ENCODE measurements around the gene CYSRT1.
"Not testable (repeated sequence)": the region's sequence is repeated elsewhere in the genome, so short reads cannot be mapped to it uniquely, and the experiment has no call there.

CYSRT1 gene

GRCh38 chr9:137227853-137228505 lies 3.0 kb downstream of the CYSRT1 start:
- DNase-seq = no peak

- no peak for DNase-seq
Observed at GRCh38 chr9:137228506-137228967, 3.6 kb downstream of the CYSRT1 start.

DNA sequence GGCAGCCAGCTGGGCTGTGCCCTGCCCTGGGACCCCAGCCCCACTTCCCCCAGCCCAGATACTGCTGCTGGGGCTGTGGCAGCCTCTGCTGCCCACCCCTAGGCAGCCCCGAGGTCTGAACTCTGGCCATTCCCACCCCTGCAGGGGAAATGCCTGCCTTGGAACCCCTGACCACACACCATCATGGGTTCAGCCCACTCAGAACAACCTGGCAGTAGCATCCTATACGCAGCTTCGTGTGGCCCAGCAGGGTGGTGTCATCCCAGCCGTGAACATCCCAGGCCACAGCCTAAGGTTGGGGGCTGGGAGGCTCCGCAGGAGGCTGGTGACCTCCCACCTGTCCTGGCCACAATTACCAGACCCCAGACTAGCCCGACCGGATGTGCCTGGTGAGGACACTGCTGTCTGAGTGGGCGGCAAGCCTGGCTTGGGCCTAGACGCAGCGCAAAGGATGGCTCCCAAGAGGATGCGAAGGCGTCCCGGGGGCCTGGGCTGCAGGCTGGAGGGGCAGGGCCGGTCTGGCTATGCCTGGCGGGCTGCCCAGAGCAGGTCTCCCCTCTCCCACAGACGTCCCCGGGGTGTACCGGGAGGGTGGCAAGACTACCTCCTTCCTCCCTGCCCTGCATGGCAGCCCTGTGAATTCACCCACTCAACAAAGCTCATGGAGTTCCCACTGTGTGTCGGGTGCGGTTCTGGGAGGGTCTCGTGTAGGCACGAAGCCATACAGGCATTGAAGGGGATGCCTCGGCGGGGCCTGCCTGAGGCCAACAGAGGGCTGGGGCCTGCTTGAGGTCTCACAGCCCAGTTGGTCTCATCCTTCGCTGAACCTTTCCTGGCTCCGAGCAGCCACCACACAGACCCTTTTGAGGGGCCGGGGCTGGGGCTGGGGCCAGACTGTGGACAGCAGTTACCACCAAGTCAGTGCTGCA lies 4.3 kb downstream of the CYSRT1 start:
- DNase-seq = no peak

GRCh38 chr9:137229903-137230704 lies 5.1 kb downstream of the CYSRT1 start:
- DNase-seq = no peak

DNA sequence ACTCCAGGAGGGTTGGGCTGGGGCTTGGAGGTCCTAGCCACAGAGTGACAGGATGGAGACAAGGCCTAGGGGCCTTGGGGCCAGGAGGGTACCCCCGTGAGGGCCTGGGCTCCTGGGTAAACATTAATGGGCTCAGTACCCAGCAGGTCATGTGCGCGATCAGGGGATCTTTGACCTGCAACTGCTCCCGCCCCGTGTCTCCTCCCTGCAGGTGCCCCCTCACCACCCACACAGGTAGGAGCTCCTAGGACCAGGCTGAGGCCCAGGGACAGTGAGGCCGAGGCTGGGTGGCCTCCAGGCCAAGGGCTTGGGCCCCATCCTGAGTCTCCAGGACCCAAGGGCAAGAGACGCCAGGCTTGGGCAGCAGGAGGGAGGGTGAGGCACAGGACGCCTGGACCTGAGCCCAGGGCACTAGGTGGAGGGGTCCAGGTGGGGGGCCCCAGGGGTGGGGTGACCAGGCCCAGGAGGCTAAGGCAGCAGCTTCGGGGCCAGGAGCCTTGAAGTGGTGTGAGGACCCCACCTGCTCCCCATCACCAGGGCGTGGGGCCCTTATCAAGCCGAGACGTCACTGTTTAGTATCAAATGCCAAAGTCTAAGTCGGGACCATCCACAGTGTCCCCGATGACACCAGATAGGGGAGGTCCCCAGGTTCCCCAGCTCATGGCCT lies 5.9 kb downstream of the CYSRT1 start, which contains the start of gene SLC34A3:
Gene SLC34A3 (plus strand): TSS at position 197 of the 667 bp plus-strand sequence. CDS start 802 bp downstream, outside the sequence.
- DNase-seq = no peak

- DNase-seq = no peak
Observed at GRCh38 chr9:137231372-137232039, 6.5 kb downstream of the CYSRT1 start.

- DNase-seq = no peak
Observed at GRCh38 chr9:137232101-137232500, 7.1 kb downstream of the CYSRT1 start.

DNA sequence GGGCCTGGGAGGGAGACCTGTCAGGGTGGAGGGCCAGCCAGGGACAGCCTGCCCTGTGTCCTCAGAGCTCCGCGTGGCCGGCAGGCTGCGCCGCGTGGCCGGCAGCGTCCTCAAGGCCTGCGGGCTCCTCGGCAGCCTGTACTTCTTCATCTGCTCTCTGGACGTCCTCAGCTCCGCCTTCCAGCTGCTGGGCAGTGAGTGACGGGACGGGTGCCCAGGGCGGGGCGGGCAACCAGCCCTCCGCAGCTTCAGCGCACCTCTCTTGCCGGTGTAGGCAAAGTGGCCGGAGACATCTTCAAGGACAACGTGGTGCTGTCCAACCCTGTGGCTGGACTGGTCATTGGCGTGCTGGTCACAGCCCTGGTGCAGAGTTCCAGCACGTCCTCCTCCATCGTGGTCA lies 7.5 kb downstream of the CYSRT1 start:
- no peak for DNase-seq

GRCh38 chr9:137233143-137233980 lies 8.4 kb downstream of the CYSRT1 start:
- DNase-seq = no peak

- DNase-seq = no peak
Observed at GRCh38 chr9:137234055-137234697, 9.2 kb downstream of the CYSRT1 start.

GRCh38 chr9:137234758-137235423 lies 9.9 kb downstream of the CYSRT1 start:
- no peak for DNase-seq

GRCh38 chr9:137235424-137236237 lies 10.7 kb downstream of the CYSRT1 start:
- no peak for DNase-seq

- peak; percentile 28 to 68 for DNase-seq
Observed at GRCh38 chr9:137236238-137236935, 11.4 kb downstream of the CYSRT1 start.

DNA sequence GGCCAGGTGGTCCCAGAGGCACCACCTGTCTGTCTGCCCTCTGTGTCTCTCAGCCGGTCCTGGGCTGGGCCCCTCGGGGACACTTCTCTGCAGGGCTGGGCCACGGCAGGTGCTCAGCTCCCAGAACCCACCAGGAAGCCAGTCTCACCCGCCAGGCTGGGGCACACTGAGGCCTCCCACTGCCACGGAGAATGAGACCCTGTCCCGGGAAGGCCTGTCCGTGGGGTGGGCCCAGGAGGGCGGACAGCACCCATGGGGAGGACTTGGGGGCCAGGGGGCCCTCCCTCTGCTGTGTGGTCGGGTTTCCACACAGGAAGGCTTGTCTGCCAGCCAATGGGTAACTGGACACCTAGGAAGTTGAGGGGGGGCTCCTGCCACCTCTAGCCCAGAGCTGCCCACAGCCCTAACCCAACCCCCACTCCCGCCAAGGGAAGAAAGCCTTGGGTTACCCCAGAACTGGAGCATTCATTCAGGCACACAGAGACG lies 12.0 kb downstream of the CYSRT1 start:
- DNase-seq = no peak

- DNase-seq = no peak
Observed at GRCh38 chr9:137237759-137238726, 13.1 kb downstream of the CYSRT1 start.

DNA sequence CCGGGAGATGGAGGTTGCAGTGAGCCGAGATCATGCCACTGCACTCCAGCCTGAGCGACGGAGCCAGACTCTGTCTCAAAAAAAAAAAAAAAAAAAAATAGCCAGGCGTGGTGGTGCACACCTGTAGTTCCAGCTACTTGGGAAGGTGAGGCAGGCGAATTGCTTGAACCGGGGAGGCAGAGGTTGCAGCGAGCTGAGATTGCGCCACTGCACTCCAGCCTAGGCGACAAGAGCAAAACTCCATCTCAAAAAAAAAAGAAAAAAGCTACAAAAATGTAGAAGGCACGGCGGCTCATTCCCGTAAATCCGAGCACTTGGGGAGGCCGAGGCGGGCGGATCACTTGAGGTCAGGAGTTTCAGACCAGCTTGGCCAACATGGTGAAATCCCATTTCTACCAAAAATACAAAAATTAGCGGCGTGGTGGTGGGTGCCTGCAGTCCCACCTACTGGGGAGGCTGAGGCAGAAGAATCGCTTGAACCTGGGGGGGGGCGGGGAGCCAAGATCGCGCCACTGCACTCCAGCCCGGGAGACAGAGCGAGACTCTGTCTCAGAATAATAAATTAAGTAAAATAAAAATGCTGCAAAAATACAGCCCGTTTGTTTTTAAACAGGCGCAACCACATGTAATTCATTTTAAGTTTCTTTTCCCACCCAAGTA lies 14.7 kb downstream of the CYSRT1 start:
- not testable (repeated sequence) for DNase-seq
